Inflammatory macrophage (primary cell): Measurements from ENCODE around the gene CCDC146.
"Not testable (repeated sequence)": the region's sequence is repeated elsewhere in the genome, so short reads cannot be mapped to it uniquely, and the experiment has no call there.

Experiments
- DNase-seq, 2 donors: peaks; one replicate each; pipeline ENCODE4 v3.0.0-alpha.2; 2020 to 2022

Gene CCDC146

DNA sequence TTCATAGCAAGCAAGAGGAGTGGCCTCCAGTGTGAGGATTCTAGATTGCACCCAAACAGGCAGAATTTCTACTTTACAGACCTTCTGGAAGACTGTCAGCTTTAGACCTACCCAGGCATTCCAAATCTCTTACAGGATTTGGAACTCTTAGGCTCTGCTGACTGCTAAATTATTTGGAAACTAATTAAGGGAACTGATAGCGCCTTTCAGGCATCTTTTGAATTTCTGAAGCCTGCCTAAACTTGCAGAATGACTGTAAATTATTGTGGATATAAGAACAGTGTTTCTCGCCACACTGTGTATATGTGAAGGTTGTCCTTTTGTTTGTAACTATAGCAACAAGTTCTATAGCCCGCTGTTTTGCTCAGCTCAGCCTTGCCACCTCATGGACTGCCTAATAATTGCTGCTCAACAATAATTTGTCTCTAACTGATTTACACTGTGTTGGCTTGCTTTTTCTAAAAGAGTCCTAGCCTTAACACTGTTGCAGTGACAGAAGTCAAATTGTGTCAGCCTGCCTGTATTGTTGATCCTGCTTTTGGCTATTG is 32.6 kb downstream of the CCDC146 start:
- DNase-seq = not testable (repeated sequence)

DNA sequence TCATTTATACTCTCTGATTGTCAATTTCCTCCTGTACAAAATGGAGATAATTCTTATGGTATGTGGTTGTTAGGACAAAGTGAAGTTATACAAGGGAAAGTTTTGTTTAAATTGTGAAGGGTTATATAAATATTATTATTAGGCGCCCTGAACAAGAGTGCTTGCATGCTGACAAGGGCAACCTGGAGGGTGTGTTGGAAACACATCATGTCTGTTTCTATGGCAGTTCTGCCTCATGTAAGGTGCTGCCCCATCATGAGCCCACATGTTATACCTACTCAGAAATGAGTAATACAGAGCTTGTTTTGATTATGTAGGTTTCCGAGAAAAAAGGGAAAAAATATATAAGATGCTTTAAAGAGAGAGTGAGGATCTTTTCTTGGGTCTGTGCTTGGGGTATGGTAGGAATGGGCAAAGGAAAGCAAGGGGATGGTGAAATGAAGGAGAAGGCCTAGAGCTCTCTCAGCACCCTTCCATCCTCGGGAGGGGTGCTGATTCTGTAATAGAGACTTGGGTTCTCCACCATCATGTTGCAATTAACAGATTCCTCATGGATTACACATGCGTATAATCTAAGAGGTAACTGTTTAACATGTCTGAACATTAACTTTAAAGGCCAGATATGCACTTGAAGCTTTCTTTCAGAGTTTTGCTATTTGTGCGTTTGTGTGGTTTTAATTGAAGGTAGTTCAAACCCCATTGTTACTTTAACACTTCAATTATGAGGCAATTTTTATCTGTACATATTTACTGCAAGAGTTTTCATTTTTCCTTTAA is 33.4 kb downstream of the CCDC146 start:
- DNase-seq = not testable (repeated sequence)

DNA sequence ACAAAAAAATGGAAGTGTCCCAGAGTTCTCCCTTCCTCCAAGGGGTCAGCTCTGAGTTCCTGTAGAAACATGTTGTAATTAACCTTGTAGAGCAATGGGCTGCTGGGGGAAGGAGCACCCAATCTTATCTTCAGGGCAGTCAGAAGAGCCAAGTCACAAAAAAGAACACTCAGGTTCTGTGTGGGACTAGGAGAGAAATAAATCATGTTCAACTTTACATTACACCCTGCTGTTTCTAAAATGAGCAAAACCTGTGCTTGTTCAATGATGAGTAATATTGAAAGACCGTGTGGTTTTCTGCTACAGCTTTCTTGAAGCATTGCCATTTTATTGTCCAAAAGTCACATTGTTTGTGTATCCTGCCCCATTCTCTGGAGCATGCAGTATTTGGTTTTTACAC is 34.6 kb downstream of the CCDC146 start:
- DNase-seq = not testable (repeated sequence)

DNA sequence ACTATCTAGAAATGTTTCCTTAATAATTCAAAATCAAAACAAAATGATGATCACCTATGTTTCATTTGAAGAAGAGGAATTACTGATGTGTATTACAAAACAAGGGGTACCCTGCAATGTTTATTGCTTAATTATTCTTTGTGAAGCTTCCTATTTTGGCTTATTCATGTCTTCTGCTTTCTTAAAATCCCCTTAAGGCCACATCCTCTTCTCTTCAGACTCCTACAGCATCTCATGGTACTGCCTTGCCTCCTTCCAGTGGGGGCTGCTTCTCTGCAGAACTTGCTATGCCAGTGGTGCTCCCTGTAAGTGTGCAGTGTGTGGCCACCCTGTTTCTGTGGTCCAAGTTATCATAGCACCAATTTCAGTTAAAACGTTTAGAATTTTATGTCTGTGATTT is 35.0 kb downstream of the CCDC146 start:
- DNase-seq = peak; percentile 79 to 93

DNA sequence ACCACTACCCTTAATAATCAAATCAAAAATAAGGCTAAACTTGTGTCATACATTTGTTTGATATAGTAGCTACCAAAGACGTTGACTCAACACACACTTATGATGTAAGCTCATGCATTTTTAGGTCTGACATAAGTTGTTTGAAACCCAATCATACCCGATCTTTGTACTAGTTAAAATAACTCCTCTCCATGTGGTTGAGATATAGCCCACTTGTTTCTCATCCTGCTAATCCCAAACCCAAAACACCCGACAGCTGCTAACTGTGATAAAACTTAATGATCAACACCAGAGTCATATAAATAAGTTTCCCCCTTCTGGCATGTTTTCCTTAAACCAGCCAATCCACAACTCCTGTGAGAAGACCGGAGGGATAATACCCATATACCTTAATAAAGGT is 48.7 kb downstream of the CCDC146 start:
- DNase-seq = not testable (repeated sequence)

DNA sequence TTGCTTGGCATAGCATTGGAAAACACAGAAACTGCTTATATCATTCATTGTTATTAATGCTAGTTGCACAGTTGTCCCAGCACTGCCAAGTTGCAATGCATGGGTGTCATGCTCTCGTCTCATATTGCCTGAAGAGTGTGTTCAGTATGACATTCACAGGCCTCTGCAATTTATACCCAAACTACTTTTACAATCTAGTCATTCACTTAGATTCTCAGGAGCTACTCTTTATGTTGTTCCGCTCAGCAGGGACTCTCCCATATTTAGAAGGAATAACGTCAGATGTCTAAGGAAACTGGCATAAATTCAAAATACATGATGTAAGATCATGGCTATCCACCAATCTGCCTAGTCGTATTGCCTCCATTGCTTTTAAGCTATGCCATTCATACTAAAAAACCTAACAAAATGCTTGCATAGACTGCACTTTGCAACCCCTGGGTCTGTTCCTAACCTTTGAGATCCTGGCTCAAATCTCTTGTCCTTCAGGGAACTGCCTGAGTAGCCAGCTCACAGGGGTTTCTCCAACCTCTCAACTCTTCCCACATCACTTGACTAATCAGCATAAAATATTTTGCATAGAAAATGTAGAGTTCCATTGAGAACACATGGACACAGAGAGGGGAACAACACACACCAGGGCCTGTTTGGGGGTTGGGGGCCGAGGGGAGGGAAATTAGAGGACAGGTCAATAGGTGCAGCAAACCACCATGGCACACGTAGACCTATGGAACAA is 50.2 kb downstream of the CCDC146 start:
- not testable (repeated sequence) for DNase-seq

DNA sequence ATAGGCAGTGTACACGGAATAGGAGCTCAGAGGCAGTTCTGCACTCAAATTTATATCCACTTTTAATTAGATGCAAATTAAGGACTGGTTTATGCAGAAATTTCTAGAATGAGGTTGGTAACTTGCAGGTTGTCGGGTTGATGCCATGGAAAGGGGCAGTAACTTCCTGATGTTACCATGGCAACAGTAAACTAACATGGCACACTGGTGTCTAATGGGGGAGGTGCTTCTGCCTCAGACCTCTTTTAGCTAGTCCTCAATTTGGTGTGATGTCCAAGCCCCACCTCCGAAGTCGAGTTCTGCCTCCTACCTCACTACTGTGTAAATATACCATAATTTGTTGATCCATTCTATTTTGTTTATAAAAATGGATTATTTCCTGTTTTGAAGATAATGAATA is 52.0 kb downstream of the CCDC146 start:
- not testable (repeated sequence) for DNase-seq

DNA sequence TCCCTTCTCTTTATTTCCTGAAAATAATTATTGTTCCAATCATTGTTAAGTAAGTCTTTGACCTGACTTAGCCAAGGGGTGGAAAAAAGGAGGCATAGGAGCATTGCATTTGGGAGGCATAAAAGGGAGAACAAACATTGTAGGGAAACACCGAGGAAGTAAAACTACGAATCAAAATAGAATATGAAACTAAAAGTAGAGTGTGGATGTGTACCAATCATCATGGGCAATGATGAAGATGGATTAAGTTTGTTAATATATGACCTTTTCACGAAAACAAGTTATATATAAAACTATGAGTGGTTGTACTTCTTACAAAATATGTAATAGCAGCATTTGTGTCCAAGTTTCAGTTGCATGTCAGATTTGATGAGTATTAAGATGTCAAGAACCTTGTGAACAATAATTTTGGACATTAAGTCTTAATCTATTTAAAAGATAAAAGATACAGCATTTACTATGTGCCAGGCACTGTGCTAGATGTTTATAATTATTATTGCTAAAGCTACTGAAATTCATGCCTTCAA is 52.9 kb downstream of the CCDC146 start:
- DNase-seq = not testable (repeated sequence)

DNA sequence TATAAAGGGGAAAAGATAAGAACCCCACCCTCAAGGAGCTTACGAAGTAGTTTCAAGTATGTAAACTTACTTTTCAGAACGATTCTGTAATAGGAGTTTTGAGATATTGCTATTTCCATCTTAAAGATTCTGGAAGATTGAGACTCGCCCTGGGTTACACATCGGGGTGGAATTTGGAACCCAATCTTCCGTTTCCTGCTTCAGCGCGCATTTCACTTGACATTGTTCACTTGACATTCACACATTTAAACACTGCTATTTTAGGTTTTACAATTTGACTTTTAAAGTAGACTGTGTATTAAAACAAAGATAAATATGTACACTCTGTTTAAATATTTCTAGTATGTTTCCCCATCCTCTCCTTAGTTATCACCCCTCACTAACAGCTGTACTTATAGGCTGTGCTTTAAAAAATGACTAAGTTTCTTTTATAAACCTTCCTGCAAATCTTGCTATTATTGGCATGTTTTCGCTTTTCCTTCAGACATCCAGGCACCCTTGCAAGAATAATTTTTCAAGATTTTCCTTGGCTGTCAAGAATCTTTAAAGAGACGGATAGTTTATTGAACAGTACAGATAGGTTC is 55.0 kb downstream of the CCDC146 start:
- not testable (repeated sequence) for DNase-seq

DNA sequence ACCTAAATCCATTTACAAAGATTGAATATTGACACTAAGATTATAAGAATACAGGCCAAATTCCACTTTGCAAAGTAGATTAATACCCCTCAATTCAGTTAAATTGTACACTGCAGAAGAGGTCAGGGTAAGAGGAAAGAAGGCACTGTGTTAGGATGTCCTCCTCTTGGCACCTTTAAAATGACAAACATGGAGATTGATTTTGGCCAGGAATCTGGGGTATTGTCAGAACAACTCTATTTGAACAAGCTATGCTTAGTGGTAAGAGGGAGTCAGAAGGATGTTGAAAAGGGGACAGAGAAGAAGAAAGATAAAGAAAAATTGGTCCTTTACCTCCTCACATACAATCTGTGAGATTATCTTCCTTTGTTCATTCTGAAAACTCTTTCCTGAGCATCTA is 55.6 kb downstream of the CCDC146 start:
- not testable (repeated sequence) for DNase-seq

DNA sequence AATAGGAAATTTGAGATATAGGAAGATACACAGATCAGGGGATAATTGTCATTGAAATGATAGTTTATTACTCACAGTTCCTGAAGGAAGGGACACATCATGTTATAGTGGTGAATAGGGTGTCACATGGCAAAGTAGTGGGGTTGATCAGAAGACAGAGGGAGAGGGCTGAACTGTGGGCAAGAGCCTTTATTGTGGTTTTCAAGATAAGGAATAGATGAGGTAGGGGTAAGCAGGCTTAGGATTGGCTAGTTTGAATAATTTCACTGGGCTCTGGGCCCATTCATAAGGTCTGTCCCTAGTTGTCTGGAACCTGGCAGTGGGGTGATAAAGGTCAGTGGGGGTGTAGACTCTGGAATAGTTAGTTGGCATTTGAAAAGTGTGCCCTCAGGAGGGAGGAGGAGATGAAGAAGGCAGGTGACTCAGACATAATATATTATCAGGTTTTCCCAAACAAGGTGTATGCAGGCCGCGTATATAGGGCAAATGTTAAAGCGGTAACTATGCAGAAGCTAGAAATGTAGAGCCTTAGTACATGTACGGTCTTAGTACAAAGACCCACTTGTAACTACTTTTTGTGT is 58.7 kb downstream of the CCDC146 start:
- no peak for DNase-seq

DNA sequence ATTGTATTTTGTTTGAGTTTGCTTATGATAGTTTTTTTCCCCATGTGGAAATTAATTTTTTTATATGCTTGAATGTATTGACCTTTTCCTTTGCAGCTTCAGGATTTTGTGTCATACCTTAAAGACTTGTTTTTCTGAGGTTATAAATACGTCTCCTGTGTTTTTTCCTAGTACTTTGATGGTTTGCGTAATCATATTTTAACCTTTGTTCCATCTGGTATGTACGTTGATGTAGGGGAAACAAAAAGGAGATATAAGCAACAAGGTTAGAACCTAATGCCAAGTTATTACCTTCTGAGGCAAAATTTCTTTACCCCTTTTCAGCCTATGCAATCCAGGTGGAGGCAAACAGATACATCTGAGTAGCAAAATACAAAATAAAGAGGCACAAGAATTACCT is 59.3 kb downstream of the CCDC146 start:
- DNase-seq = no peak

DNA sequence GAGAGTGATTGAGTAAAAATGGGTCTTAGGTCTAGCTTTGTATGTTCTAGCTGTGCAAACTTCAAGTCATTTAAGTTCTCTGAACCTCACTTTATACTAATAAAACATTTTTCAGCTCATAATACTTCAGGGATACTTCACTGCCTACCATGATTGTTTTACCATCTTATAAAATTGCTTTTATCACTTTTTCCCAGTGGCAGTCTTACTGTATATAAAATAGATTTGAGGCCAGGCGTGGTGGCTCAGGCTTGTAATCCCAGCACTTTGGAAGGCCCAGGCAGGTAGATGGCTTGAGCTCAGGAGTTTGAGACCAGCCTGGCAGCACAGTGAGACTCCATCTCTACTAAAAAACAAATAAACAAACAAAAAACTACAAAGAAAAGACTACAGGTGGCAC is 59.8 kb downstream of the CCDC146 start:
- DNase-seq = no peak

DNA sequence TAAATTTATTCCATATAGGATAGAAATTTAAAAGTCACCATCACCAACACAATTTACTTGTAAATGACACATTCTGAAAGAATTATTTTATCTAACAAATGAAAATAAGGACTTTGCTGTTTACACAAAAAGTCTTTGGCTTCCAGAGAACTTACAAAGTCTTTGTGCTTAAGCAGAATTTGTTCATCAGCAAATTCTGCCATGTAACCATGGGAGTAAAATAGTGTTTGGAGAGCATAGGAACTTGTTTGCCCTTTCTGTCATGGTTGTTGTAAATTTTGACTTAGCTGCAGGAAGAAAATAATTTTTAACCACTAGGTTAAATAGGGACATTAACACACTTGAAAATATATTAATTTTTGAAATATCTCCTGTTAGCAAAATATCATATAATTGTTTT is 62.0 kb downstream of the CCDC146 start:
- no peak for DNase-seq

DNA sequence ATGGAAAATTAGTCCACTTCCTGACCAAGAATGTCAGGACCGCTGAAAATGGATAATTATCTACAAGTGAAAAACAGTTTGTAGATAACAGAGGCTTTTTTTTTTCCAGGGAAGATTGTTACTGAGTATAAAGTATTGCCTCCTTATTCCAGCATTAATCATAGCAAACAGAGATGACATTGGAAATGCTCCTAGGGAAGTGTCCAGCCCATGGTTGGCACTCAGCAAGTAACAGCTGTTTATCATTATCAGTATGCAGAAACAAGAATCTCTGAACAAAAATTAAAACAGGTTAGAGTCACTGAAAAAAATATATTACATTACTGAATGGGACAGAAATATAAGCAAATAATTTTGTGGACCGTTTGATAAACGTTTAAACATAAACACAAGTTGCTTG is 62.6 kb downstream of the CCDC146 start:
- no peak for DNase-seq

DNA sequence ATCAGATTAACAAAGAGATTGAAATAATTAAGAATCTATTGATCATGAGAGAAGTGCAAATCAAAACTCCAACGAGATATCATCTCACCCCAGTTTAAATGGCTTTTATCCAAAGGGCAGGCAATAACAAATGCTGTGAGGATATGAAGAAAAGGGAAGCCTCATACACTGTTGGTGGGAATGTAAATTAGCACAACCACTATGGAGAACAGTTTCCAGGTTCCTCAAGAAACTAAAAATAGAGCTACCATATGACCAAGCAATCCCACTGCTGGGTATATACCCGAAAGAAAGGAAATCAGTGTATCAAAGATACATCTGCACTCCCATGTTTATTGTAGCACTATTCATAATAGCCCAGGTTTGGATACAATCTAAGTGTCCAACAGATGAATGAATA is 63.5 kb downstream of the CCDC146 start:
- DNase-seq = peak; percentile 32 to 43

DNA sequence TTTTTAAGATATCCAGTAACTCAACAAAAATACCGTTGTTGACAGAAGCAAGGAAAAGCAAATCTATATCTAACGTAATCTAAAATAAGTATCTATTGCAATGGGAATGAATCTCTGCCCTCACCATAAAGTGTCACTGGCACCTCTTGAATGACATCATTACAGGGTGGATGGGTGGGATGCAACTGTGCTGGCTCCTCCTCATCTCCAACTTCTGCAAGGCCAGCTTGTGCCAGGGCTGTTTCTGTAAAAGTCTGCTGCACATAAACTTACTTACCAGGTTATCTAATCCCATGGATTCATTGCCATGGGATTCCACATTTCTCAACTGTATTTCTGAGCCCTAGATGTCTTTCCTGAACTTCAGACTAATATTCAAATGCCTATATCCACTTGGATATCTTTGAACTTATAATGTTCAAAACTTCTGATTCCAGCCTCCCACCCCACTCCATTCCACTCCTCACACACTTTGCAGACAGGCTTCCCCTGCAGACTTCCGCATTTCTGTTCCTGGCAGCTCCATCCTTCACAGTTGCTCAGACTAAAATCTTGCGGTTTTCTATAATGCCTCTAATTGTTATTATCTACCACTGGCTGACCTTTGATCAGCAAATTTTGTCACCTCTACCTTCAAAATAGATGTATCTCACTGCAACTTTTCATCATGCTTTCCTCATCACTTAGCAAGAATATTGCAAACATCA is 66.5 kb downstream of the CCDC146 start:
- peak; percentile 53 to 60 for DNase-seq

DNA sequence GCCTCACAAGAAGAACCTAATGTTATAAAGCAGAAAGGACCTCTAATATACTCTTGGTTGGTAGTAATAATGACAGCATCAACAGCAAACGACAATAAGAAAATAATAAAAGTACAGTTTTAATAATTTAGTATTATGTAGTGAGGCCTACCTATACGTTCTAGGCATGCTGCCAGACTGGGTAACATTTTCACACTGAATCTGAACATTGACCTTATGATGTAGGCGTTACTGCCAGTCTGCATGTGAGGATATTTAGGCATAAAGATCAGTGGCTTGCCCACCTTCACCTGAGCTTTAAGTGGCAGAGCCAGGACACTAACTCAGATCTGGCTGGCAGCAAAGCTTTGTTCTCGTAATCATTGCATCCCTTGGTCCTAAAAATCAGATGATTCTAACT is 74.7 kb downstream of the CCDC146 start:
- no peak for DNase-seq

DNA sequence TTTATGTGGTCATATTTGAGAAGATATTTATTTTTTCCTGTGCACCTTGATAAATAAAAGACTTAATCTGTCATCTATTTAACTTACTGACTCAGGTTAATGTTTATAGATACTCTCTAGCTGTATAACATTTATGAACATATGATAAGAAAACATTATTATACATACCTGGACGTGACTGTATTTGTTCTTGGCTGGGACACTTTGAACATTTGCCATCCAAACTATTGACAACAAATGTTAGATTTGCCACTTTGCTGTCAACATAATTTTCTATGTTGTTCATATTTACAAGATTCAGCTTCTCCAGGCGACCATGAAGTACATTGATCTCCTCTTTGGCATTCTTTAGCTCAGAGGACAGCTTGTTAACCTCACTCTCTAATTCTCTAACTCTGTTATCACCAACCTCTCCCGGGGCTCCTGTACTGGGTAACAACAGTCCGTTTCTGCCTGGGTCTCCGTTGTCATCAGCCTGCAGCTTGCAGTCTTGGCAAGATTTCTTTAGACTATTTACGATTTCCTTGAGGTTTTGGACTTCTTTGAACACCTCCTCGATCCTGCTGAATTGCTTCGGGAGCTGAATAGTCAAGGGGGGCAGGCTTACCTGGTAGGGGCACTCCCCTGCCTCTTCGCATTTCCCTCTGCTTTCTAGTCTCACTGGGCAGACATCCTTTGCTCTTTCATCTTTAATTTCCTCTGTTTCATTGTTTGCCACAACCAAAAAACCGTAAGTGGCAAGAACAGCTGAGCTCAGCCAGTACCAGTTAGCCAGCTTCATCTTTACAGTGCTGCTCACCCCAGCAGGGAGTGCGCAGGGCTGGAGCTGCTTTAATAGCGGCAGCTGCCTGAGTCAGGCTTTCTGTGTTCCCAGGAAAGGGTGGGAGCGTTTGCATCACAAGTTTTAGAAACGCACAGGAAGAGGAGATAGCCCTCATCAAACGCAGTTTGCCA is 76.9 kb downstream of the CCDC146 start, which contains the start of gene FGL2:
FGL2 (minus strand) TSS at position 807 of the 954 bp plus-strand sequence; CDS start at position 781, 26 bp downstream.
- peak; percentile 58 to 78 for DNase-seq

DNA sequence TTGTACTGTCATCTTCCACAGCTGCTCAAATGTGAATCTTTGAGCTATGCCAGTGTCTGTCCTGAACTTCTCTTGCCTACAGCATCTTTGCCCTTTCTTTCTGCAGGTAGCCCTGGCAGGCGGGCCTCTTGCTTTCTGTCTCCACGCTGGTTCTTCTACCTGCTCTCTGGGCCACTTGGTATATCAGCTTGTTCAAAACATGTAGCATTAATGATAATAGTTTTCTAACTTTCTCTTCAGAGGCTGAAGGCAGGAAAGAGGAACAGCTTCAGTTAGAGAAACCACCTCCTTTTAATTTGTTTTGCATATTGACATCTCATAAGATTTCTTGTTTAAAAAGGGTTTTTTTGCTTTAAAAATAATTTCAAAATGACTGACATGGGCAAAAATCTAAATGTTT is 78.1 kb downstream of the CCDC146 start:
- DNase-seq = no peak

DNA sequence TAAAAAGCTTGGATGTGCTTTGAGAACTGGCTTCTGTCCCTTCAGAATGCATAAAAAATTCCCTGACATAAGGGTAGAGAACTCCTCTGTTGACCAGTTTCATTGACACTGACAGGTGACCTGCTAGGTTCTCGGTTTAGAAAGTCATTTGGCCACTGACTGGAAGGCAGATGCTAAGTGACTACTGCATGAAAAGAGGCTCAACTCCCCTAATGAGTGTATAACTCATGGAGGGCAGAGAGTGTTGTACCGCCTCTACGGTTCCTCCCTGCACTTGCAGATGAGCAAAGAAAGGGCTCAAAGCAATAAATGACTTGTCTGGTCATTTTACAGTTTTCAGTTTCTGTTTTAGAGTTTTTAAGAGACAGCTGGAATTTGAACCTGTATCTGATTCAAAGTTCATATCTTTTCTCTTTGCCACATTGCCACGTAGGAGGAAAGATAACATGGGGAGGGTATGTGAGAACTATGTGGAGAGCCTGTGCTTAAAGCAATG is 80.1 kb downstream of the CCDC146 start:
- no peak for DNase-seq
